Fibroblast of the conjunctiva (primary cell): Measurements from ENCODE around the gene TCN1.
A peak's percentile ranks its signal among the peaks of the same experiment; 100 is the strongest.
"Not testable (repeated sequence)": the region's sequence is repeated elsewhere in the genome, so short reads cannot be mapped to it uniquely, and the experiment has no call there.

Experiments
- DNase-seq: peaks from one replicate; pipeline ENCODE4 v3.0.0-alpha.2; 2010; ENCODE audit warnings: low read depth

TCN1 gene

GRCh38 chr11:59857439-59858434 is 8.6 kb downstream of the TCN1 start:
- no peak for DNase-seq

- DNase-seq: no peak
Measured at GRCh38 chr11:59854871-59855270, 11.4 kb downstream of the TCN1 start.

- not testable (repeated sequence) for DNase-seq
Measured at GRCh38 chr11:59851416-59851815, 14.9 kb downstream of the TCN1 start.

- not testable (repeated sequence) for DNase-seq
Measured at GRCh38 chr11:59849551-59849950, 16.7 kb downstream of the TCN1 start.

DNA sequence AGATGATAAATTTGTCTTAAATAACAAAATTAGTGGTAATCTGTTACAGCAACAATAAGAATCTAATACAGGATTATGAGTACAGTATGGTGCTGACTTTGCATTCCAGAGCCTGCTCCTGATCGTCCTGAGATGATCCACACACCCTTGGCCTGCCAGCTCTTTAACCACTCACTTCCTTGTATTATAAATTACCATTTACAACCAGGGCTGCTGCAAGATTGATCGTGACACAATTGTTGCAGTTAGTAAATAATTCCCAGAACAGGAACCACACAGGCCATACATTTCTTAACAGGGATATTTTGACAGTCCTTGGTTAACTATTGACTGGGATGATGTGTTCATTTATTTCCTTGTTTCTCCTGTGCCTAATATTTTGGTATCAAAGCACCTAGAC is 17.2 kb downstream of the TCN1 start:
- DNase-seq: no peak

DNA sequence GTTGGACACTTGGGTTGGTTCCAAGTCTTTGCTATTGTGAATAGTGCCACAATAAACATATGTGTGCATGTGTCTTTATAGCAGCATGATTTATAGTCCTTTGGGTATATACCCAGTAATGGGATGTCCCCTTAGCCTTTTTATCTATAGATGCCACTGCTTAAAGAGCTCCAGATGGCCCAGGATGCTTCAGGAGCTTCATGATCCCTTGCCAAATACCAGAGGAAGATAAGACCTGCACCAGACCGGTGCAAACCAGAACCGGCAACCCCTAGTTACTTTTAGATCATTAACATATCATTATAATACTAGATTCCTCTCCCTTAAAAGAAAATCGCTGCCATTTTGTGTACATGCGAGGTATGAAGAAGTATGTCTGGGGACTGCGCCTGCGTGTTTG is 17.8 kb downstream of the TCN1 start:
- DNase-seq: not testable (repeated sequence)

- no peak for DNase-seq
Measured at GRCh38 chr11:59847626-59848025, 18.7 kb downstream of the TCN1 start.

DNA sequence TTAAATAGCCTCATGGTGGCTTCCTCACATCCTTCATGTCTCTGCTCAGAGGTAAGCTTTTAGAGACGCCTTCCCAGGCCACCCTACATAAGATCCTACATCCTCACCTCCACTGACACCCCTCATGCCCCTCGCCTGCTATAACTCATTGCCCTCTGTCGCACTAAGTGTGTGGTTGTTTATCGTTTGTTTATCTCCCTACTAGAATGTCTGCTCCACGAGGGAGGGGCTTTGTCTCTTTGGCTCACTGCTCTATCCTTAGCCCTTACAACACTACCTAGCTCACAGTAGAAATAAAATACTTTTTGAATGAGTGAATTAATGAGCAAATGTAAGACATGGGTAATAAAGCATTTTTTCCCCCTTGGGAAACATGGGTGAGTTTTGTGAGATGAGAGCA is 19.7 kb downstream of the TCN1 start:
- DNase-seq: no peak

GRCh38 chr11:59845399-59845798 is 20.9 kb downstream of the TCN1 start, which contains the start of gene CBLIF:
Gene CBLIF (minus strand): TSS chr11:59845499. CDS start chr11:59845453, 46 bp downstream.
- DNase-seq: no peak

- no peak for DNase-seq
Measured at GRCh38 chr11:59842316-59842715, 24.0 kb downstream of the TCN1 start.

DNA sequence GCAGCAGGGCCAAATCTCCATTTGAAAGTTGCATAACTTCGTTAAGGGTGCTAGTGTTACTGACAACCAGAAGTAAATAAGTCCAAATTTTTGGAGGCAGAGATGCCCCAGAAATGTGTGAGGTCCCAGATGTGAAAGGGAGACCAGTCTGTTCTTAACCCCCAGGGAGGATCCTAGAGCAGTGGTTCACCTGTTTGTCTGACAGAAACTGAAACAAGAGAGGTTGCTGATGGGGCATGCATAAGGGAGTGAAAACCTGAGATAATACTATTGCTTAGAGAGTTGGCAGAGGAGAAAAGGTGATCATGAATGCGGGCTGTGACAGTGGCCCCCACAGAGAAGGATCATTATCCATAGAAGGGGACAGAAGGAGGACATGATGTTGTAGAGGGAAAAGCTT is 24.8 kb downstream of the TCN1 start:
- no peak for DNase-seq

- no peak for DNase-seq
Measured at GRCh38 chr11:59839615-59840014, 26.7 kb downstream of the TCN1 start.

- no peak for DNase-seq
Measured at GRCh38 chr11:59833602-59834001, 32.7 kb downstream of the TCN1 start.

DNA sequence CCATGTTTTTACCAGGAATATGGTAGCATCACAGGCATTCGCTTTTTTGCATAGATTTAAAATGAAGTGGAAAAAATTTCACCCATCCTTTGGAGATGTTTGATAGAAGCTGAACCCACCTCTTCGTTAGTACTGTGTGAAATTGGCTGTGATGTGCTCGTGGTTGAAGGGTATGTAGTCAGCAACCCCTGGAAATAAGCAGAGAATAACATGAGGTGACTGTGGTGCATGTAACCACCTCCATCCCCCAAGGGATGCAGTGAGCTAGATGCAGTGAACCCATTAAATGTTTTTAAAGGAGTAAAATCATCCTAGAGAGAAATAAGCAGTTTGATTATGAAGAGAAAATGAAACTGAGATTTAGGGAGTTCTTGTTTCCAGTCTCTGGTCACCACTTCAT is 36.9 kb downstream of the TCN1 start:
- no peak for DNase-seq

DNA sequence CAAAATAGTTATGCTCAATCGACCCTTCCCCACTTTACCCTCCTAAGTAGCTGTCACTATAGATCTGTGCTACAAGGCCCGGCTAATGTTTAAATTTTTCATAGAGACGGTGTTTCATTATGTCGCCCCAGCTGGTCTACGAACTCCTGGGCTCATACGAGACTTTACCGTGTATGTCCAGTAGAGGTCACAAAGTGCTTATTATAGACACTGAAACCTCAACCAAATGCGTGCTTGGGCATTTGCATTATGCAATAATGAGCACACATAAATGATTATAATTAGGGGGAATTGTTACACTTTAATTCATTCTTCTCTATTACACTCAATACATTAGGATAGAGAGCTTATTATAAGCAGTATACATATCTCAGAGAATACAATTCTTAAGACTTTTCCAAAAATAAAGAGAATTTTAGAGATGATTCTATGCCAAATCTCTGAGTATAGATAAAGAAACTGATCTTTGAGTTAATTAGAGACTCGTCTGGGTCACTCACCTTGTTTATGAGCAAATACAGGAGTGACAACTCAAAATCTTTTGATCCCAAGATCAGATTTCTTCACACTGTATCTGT is 43.2 kb downstream of the TCN1 start:
- peak; percentile 37 for DNase-seq

GRCh38 chr11:59818572-59818971 is 47.7 kb downstream of the TCN1 start:
- no peak for DNase-seq

DNA sequence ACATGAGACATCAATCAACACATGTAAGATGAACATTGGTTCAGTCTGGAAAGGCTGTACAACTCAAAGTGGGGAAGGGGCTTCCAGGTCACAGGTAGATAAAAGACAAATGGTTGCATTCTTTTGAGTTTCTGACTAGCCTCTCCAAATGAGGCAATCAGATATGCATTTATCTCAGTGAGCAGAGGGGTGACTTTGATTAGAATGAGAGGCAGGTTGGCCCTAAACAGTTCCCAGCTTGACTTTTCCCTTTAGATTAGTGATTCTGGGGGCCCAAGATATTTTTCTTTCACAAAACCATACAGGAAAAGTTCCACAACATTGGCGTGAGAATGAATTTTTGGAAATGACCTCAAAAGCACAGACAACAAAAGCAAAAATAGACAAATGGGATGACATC is 49.9 kb downstream of the TCN1 start:
- DNase-seq: not testable (repeated sequence)

DNA sequence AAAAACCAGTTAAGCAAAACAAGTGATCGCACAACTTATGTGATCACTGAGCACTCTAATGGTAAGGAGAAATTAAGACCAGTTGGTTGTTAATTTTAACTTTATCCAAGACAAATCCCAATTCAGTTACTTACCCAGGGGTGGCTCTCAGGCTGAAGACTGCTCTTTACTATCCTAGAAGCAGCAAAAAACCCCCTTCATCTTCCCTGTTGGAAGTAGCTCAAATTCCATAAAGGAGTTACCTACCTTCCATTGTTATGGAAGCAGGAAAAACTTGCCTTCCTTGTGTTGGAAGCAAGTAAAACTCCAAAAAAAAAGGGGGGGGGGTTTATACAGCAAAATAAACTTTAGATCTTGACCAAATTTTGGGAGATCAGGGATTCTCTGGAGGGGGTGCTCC is 50.5 kb downstream of the TCN1 start:
- DNase-seq: no peak

GRCh38 chr11:59814021-59814420 is 52.3 kb downstream of the TCN1 start:
- DNase-seq: no peak

DNA sequence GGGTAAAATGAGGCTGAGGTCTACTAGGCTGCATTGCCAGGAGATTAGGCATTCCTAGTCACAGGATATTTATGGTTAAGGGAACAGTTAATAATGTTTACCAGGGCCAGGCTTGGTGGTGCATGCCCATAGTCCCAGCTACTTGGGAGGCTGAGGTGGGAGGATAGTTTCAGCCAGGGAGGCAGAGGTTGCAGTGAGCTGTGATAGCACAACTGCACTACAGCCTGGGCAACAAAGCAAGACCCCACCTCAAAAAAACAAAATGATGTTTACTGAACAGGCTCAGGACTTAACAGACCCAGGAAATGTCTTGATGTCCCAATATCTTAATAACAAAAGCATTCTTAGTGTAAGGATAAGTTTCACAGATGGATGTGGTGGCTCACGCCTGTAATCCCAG is 52.9 kb downstream of the TCN1 start:
- DNase-seq: no peak

DNA sequence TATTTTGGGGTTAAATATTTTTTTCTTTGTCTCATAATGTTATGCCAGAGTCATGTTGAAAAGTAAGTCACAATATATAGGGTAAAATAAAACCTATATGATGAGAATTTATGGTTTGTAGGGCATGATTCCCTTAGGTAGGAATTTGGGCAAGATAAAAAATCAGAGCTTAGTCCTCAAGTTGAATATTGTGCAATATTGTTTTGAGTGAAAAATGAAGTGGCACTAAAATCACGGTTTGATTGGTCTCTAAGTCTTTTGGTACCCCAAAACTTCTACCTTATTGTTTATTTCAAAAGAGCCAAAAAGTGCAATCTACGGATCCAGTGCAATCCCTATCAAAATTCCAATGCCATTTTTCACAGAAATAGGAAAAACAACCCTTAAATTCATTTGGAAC is 54.1 kb downstream of the TCN1 start:
- DNase-seq: no peak

DNA sequence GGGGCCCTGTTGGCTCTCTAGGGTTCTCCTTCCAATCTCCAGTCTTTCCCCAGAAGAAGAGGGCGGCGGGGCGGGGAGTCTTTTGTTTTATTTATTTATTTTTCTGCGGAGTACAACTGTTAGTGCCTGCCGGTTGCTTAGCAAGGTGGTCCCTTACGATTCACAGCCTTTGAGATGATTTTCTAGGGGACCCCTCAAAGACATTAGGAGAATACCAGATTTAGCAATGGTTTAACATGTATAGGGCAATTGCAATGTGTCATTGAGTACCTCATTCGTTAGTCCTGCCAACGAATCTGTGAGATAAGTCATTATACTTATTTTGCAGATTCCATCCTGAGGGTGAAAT is 55.4 kb downstream of the TCN1 start:
- DNase-seq: no peak

DNA sequence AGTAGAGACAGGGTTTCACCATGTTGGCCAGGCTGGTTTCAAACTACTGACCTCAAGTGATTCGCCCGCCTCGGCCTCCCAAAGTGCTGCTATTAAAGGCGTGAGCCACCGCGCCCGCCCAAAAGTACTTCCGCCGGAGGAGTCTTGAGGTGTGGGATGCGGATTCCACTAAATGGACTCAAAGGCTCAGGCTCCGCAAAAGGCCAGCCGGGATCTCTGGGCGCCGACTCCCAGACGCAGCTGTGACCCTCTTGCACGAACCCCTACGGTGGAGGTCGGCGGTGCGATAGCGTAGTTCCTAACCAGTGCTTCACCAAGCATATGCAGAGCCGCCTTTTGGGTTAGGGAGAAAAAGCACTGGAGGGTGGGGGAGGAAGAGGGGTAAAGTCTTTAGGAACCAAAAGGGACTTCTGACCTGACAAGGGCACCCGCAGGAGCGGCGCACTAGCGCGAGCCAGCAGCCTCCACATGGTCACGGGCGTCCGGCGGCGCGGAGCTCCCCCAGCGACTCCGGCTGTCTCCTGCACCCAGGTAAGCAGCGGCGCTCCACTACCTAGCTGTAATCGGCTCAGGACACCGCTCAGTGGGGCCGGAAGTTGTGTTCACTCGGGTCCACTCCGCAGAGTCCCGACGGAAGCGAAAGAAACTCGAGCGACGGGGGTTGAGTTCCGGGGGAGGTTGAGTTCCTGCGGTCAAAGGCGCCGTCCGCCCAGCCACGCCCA is 55.9 kb downstream of the TCN1 start, which contains the start of gene MRPL16:
MRPL16 (minus strand) TSS at position 590 of the 722 bp plus-strand sequence; CDS start at position 470, 120 bp downstream.
- peak; percentile 69 for DNase-seq
